MM.1S (cell line): Measurements from ENCODE around the gene PRUNE2.
A peak's percentile ranks its signal among the peaks of the same experiment; 100 is the strongest.

Experiments
- DNase-seq: peaks from one replicate; pipeline ENCODE4 v3.0.0-alpha.2; 2015
- H2AFZ ChIP-seq: fragments of 300-600 bp; sonication (generic); 2 replicates; pipeline ENCODE4 v1.6.0; 2016; ENCODE audit warnings: antibody characterized with exemption, low read length
- H3F3A ChIP-seq: fragments of 300-600 bp; sonication (generic); 2 replicates; pipeline ENCODE4 v1.6.1; 2016; ENCODE audit warnings: mild to moderate bottlenecking, antibody characterized with exemption, low read length, moderate library complexity, mixed read lengths; ENCODE audit not compliant: insufficient read depth
- H3K27ac ChIP-seq: fragments of 300-600 bp; sonication (generic); 2 replicates; pipeline ENCODE4 v1.5.1; 2016; ENCODE audit warnings: mild to moderate bottlenecking, low read length
- H3K27me3 ChIP-seq: fragments of 300-600 bp; sonication (generic); replicated peaks from 2 replicates; pipeline ENCODE4 v1.6.0; 2016; ENCODE audit warnings: low read length; ENCODE audit not compliant: insufficient read depth
- H3K36me3 ChIP-seq: fragments of 300-600 bp; sonication (generic); replicated peaks from 2 replicates; pipeline ENCODE4 v1.6.1; 2016; ENCODE audit warnings: mild to moderate bottlenecking, low read length, mixed read lengths; ENCODE audit not compliant: insufficient read depth
- H3K4me1 ChIP-seq: fragments of 300-600 bp; sonication (generic); 2 replicates; pipeline ENCODE4 v1.6.1; 2016; ENCODE audit warnings: low read length, mixed read lengths
- H3K4me2 ChIP-seq: fragments of 300-600 bp; sonication (generic); 2 replicates; pipeline ENCODE4 v1.6.0; 2016; ENCODE audit warnings: low read depth, low read length
- H3K4me3 ChIP-seq: fragments of 300-600 bp; sonication (generic); 2 replicates; pipeline ENCODE4 v1.5.1; 2016; ENCODE audit warnings: low read length, mixed read lengths
- H3K79me2 ChIP-seq: fragments of 300-600 bp; sonication (generic); 2 replicates; pipeline ENCODE4 v1.6.1; 2016; ENCODE audit warnings: mixed run types, low read length, mixed read lengths
- H3K9ac ChIP-seq: fragments of 300-600 bp; sonication (generic); 2 replicates; pipeline ENCODE4 v1.6.1; 2016; ENCODE audit warnings: low read length, mixed read lengths
- H3K9me2 ChIP-seq: fragments of 300-600 bp; sonication (generic); replicated peaks from 2 replicates; pipeline ENCODE4 v1.6.1; 2016; ENCODE audit warnings: mild to moderate bottlenecking, low read length, mixed read lengths; ENCODE audit not compliant: insufficient read depth
- H3K9me3 ChIP-seq: fragments of 300-600 bp; sonication (generic); replicated peaks from 2 replicates; pipeline ENCODE4 v1.6.1; 2016; ENCODE audit warnings: mild to moderate bottlenecking, low read length, mixed read lengths; ENCODE audit not compliant: insufficient read depth
- H4K20me1 ChIP-seq: fragments of 300-600 bp; sonication (generic); 2 replicates; pipeline ENCODE4 v1.6.1; 2016; ENCODE audit warnings: mild to moderate bottlenecking, low read length, moderate library complexity, mixed read lengths; ENCODE audit not compliant: insufficient read depth
- EZH2 ChIP-seq: fragments of 300-600 bp; sonication (generic); optimal IDR thresholded peaks from 2 replicates; pipeline ENCODE3; 2017; ENCODE audit warnings: low read depth, mild to moderate bottlenecking, antibody characterized with exemption, low read length, mixed read lengths
- EZH2phosphoT487 ChIP-seq: fragments of 300-600 bp; sonication (generic); IDR thresholded peaks from 2 replicates; pipeline ENCODE4 v1.6.1; 2018; ENCODE audit warnings: antibody characterized with exemption, low read length
- TF ChIP-seq, protein P1 (sequence below): fragments of 300-600 bp; sonication (generic); IDR thresholded peaks from 2 replicates; pipeline ENCODE4 v1.5.1; 2016; ENCODE audit warnings: antibody characterized with exemption, low read length, mixed read lengths

Gene PRUNE2

GRCh38 chr9:76573408-76573807 lies 332.5 kb downstream of the PRUNE2 start:
- Histone ChIP-seq H3K27me3 (no peaks in the 10 kb centered on the region), H3K9ac (no peak overlapping the region), H3K9me2 (no peaks in the 10 kb centered on the region), H2AFZ (no peak overlapping the region), H3K9me3 (no peaks in the 10 kb centered on the region), H3K27ac (no peak overlapping the region), H3K4me2 (no peak overlapping the region), H3K79me2 (no peaks in the 10 kb centered on the region), H3F3A (no peaks in the 10 kb centered on the region), H3K4me3 (no peak overlapping the region), H3K4me1 (no peaks in the 10 kb centered on the region), H3K36me3 (no peaks in the 10 kb centered on the region), H4K20me1 (no peaks in the 10 kb centered on the region)
- TF ChIP-seq, protein P1, sequence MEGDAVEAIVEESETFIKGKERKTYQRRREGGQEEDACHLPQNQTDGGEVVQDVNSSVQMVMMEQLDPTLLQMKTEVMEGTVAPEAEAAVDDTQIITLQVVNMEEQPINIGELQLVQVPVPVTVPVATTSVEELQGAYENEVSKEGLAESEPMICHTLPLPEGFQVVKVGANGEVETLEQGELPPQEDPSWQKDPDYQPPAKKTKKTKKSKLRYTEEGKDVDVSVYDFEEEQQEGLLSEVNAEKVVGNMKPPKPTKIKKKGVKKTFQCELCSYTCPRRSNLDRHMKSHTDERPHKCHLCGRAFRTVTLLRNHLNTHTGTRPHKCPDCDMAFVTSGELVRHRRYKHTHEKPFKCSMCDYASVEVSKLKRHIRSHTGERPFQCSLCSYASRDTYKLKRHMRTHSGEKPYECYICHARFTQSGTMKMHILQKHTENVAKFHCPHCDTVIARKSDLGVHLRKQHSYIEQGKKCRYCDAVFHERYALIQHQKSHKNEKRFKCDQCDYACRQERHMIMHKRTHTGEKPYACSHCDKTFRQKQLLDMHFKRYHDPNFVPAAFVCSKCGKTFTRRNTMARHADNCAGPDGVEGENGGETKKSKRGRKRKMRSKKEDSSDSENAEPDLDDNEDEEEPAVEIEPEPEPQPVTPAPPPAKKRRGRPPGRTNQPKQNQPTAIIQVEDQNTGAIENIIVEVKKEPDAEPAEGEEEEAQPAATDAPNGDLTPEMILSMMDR, result no peak
- no peak for TF ChIP-seq EZH2phosphoT487
- no peak for TF ChIP-seq EZH2
- DNase-seq, result no peak

DNA sequence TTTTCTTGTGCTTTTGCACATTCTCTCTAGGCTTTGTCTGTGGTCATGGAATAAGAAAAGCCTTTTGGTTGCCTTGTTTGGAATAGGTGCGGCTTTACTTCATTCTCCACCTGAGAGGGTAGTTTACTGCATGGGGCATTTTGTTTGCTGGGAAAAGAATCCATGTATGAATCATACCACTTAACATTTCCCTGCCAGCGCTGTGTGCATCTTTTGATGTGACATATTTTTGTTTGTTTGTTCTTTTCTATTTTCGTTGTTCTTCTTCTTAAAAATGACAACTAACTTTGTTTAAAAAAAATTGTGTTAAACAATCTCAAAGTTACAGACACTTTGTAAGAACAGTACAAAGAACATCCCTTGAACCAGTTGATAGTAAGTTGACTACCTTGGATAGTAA lies 333.8 kb downstream of the PRUNE2 start:
- H4K20me1 ChIP-seq, result no peaks in the 10 kb centered on the region
- H3F3A ChIP-seq, result no peaks in the 10 kb centered on the region
- no peaks in the 10 kb centered on the region for H3K9me2 ChIP-seq
- H3K79me2 ChIP-seq, result no peaks in the 10 kb centered on the region
- no peak for TF ChIP-seq EZH2phosphoT487
- no peak for TF ChIP-seq EZH2
- TF ChIP-seq, protein P1, result no peak
- H3K27me3 ChIP-seq, result no peaks in the 10 kb centered on the region
- no peak overlapping the region for H3K27ac ChIP-seq
- DNase-seq, result no peak
- H3K4me1 ChIP-seq, result no peaks in the 10 kb centered on the region
- H3K9me3 ChIP-seq, result no peaks in the 10 kb centered on the region
- no peak overlapping the region for H3K4me3 ChIP-seq
- no peak overlapping the region for H3K9ac ChIP-seq
- no peaks in the 10 kb centered on the region for H3K36me3 ChIP-seq
- H2AFZ ChIP-seq, result no peak overlapping the region
- no peak overlapping the region for H3K4me2 ChIP-seq

- H3K27me3 ChIP-seq, result no peaks in the 10 kb centered on the region
- H3F3A ChIP-seq, result no peaks in the 10 kb centered on the region
- no peaks in the 10 kb centered on the region for H3K79me2 ChIP-seq
- no peaks in the 10 kb centered on the region for H3K4me1 ChIP-seq
- H3K4me2 ChIP-seq, result peak overlapping the region; percentile 46; the same call in 1 of the 2 replicates
- no peak overlapping the region for H2AFZ ChIP-seq
- TF ChIP-seq EZH2phosphoT487 (no peak), EZH2 (no peak)
- TF ChIP-seq, protein P1, result no peak
- no peaks in the 10 kb centered on the region for H3K9me2 ChIP-seq
- no peaks in the 10 kb centered on the region for H3K9me3 ChIP-seq
- no peaks in the 10 kb centered on the region for H4K20me1 ChIP-seq
- H3K36me3 ChIP-seq, result no peaks in the 10 kb centered on the region
- H3K9ac ChIP-seq, result no peak overlapping the region
- peak overlapping the region; percentile 7; the same call in 1 of the 2 replicates for H3K4me3 ChIP-seq
- no peak overlapping the region for H3K27ac ChIP-seq
- DNase-seq, result no peak
Observed at GRCh38 chr9:76571743-76572146, 334.2 kb downstream of the PRUNE2 start.
